HG03139 (cell line): ENCODE data around the gene HSP90AB1.
"Not testable (repeated sequence)": the region's sequence is repeated elsewhere in the genome, so short reads cannot be mapped to it uniquely, and the experiment has no call there.

Experiments used
- ATAC-seq: cut with Tn5 transposase; IDR thresholded peaks from one replicate; pipeline ENCODE4 v1.9.1; 2021; ENCODE audit not compliant: unreplicated experiment

The HSP90AB1 gene

DNA sequence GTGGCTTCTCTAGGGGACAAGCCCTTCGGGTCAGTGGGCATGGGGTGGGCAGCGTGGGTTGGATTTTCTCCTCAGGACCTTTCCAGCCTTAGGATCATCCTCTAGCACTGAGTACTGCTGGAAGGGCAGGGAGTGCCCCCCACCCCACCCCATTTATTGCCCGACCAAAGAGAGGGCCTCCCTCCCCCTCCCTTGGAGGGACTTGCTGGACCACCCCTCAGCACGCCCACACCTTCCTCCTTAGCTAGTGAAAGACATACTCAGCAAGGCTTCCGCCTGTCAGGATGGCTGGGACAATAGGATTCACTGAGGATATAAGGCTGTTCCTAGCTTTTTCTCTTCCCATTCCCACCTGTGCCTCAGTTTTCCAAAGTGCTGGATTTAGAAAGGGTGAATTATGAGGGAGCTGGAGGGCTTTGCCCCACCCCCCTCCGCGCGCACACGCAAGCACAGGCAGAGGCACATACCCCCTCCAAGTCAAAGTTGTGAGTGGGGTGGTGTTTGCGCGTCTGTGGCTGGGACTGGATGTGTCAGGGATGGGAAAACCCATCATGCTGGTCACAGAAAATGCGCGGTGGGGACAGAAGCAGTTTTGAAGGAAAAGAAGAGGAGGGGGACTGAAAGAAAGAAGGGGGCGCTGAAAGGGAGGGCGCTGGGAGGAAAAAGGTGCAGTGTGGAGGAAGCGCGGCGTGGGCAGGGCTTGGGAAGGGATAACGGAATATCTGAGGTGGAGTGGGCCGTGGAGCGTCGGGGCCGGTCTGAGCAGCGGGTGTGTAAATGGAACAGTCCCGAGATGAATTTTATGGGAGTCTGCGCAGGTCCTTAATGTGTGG lies 24.2 kb upstream of the HSP90AB1 start:
- ATAC-seq: no peak

DNA sequence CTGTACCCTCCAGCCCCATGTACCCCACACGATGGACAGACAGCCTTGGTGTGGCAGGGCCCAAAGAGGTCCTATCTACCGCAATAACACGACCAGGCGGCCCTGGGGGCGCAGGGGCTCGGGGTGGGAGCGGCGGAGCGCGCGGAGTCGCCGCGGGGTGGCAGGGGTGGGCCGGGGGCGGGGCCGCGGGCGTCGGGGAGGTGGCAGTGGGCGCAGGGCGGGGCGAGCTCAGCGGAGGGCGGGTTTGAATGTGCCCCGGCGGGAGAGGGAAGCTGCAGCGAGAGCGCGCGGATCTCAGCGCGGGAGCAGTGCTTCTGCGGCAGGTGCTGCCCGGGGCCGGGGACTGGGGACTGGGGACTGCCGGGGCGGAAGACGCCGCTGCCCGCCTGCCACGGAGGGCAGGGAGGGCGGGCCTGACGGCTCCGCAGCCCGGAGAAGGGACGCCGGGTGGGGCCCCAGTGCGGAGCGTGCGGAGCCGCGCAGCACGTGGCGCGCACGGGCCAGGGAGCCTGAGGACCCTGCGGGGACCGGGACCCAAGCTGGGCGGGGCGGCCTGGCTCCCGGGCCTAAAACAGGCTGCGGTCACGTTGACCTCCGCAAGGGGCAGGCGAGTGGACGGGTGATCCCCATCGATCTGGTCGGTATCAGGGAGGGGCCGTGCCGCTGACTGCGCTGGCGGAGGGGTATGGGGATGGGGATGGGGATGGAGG lies 23.4 kb upstream of the HSP90AB1 start, which contains the start of gene SLC29A1:
Gene SLC29A1, plus strand, starts transcription at position 277 of the 710 bp plus-strand sequence. CDS start 3,719 bp downstream, outside the sequence.
- no peak for ATAC-seq

DNA sequence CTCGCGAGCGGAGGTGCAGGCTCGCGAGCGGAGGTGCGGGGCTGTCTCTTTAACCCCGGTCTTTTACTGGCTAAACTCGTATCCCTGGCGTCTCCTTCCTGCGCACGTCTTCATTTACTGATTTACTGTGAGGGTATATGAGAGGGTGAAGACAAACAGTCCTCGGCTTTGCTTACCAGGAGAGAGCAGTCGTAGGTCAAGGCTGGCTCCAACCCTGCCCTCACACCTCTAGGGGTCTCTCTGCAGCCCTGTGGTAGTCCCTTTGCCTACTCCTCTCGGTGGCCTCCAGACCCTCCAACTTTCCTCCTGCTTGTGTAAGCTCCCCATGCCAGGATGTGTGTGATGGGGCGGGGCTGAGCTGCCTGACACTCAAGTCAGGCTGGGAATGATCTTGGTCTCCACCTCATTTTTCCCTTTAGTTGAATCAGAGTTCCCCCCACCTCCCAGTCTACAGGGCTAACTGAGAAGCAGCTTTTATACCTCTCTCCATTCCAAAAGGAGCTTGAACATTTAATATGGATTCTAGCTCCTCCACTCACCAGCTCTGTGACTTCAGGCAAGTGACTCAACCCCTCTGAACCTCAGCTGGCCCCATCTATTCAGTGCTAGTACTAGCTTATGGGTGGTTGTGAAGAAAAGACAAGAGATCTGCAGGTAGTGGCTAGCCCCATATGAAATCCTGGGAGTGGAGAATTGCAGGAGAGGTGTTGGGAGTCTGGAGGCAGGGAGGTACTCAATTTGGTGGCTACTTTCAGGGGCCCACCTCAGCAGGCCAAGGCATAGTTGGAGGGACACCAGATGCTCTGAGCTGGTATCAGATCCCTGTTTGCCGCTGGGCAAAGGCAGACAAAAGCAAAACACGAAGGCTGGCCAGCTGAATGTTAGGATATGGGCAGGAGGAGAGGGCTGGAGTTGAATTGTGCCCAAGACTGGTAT lies 22.6 kb upstream of the HSP90AB1 start:
- ATAC-seq: no peak

DNA sequence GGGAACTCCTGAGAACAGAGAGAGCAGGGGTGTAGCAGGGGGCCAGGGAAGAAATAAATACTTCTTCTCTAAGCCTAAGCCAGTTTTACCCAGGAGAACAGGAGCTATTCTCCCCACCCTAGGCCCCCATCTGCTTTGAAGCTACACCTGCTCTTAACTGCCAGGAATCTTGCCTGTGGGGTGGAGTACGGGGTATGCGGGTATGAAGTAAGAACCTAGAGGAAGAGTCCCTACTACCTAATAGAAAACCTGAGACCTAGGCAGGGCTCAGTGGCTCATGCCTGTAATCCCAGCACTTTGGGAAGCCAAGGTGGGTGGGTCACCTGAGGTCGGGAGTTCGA lies 22.0 kb upstream of the HSP90AB1 start:
- no peak for ATAC-seq

DNA sequence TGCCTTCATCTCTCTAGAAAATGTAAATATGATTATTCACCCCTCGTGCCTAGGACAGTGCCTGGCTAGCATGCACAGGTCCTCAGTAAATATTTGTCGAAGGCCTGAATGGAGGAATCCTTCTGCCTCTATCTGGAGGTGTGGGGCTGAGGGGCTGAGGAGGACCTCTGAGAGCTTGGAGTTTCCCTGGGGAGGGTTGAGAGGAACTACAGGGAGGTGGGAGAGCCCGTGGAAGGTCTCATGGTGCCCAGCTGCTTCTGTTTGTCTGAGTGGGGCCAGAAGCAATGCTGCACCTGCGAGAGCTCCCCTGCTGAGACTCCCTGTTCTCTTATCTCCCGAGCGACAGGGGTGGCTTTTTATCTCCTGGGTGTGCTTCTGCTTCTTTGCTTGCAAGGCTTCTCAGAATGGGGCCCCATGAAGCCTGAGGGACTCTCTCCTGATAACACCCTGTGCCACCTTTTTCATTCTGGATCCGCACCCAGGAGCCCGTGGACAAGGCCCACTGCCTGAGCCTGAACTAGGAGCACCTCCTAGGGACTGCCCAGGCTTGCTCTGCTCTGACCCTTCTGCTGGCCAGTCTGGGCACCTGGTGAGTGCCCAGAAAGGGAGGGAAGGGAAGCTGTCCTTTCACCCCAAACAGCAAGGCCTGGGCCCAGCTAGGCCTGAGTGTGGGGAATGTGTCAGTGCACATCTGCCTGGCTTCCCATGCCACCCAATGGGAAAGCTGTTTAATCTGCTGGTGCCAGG lies 21.1 kb upstream of the HSP90AB1 start:
- ATAC-seq: no peak

DNA sequence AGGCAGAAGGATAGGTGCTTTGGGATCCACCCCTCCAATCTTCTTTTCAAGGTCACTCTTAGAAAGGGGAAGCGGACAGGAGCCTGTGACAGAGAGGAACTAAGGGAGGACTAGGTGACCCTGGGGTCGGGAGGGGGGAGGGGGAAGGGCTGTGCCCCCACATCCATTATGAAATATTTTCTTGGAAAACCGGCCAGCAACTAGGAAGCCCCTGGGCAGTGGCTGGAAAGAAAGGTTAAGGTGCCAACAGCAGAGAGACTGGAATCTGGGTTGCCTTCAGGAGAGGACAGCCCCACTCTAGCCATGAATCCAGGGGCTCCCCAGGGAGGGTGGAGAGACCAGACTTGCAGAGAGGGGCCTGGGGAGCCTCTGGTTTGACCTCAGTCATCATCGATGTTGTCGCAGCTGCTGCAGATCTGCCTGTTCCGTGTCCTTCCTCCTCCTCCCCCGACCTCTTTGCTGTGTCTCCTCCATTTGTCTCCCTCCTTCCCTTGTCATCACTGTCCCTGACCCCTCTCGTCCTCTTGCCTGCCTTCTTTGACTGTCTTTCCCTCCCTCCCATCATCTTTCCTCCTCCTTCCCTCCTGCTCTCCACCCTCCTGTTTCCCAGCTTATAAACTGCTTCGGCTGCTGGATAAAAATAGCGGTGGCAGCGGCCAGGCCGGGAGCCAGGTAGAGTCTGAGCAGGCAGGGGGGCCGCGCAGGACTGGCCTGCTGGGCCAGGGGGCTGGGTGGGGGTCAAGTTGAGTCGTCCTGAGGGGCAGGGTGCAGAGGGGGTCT lies 20.3 kb upstream of the HSP90AB1 start:
- no peak for ATAC-seq

DNA sequence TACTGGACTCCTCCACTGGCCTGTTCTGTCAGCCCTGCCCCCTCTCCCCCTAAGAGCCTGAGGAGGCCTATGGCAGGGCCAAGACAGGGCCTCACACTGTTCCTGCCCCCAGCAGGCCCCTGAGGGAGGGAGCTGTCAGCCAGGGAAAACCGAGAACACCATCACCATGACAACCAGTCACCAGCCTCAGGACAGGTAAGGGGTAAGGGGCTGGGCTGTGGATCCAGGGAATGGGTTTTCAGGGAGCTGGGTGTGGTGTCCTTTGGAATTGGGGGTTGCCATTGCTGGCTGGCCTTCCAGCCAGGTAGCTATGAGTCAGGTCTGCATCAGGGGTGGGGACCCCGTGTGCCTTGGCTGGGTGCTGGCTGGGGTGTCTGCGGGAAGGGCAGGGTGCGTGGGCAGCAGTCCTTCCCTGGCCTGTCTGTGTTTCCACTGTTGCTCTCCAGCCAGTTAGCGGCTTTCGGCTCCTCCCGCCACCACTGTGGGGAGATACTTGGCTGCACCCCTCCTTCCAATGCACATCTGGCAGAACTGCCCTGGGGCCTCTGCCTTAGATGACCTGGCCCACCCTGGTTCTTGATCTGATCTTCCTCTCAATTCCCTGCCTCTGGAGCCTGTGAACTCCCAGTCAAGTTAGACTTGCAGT lies 19.6 kb upstream of the HSP90AB1 start:
- ATAC-seq: no peak

DNA sequence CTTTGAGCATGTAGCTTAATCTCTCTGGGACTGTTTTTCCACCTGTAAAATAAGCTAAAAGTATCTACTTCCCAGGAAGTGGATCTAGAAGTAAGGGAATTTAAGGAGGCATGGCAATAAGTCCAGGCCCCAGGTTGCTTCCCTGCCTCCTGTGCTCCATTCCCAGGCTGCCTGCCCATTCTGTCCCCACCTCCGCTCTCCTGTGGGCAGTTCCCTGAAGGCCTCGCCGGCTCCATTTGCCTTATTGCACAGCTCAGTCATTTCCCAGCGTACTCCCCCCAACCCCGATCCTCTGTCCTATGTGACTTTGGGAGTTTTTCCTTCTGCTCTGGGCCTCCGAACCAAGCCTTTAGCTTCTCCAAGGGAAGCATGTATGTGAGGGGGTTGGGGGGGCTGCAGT lies 18.9 kb upstream of the HSP90AB1 start:
- ATAC-seq: no peak

DNA sequence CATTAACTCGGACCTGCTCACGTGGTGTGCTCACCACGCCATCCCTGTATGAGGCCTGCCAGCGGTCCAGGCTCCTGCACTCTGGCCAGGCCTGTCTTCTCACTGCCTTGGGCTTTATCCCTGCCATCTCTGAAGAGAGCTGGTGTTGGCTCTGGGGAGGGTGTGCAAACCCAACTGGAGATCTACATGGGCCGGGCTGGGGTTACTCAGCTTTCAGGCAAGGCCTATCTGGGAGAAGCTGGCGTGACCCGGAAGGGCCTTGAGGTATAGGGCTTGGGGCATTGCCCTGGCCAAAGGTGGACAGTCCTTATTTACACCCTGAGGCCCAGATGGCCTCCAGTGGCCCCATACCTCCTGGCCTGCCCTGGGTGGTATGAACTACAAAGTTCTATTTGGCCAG lies 18.5 kb upstream of the HSP90AB1 start:
- no peak for ATAC-seq

DNA sequence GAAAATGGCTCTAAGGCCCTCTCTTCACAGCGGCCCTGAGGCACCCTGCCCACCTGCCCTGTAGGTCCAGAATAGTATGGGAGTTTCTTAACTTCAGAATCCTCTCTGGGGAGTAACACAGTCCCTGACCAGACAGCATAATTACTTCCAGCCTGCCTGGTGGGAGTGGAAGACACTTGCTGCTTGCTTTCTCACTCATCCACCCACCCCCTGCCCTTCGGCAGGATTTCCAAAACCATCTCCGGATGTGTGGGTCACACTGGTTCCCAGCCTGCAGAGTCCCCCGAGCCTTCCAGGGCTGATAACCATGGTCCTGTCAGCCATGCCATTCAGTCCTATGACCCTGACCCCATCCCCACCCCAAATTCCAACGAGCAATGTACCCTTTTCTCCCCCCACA lies 18.1 kb upstream of the HSP90AB1 start:
- no peak for ATAC-seq

DNA sequence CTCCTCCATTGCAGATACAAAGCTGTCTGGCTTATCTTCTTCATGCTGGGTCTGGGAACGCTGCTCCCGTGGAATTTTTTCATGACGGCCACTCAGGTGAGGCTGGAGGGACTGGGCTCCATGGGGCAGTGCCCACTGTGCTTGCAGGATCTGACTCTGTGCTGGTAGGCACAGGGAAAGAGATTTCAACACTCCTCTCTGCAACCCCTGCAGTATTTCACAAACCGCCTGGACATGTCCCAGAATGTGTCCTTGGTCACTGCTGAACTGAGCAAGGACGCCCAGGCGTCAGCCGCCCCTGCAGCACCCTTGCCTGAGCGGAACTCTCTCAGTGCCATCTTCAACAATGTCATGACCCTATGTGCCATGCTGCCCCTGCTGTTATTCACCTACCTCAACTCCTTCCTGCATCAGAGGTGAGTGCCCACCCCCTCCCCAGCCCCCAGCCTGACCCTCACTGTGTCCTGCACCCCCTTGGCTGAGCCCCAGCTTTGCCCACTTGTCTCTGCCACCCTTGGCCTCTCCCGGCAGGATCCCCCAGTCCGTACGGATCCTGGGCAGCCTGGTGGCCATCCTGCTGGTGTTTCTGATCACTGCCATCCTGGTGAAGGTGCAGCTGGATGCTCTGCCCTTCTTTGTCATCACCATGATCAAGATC lies 17.4 kb upstream of the HSP90AB1 start:
- ATAC-seq: no peak

DNA sequence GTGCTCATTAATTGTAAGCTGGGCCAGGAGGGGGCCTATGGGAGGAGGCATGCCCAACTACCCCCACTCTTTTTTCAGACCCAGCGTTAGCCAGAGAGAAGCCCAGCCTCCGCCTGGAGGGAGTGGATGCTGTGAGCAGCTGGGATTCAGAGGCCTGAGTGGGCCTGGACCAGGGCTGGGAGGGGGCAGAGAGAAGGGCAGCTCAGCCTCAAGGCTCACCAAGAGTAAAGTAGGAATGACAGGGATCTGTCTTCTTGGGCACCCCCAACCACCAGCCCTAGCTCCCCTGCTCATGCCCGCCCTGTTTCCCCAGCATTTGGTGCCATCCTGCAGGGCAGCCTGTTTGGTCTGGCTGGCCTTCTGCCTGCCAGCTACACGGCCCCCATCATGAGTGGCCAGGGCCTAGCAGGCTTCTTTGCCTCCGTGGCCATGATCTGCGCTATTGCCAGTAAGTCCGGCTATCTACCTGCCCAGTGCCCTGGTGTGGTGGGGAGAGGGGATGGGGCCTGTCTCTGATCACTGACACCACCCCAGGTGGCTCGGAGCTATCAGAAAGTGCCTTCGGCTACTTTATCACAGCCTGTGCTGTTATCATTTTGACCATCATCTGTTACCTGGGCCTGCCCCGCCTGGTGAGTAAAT lies 16.7 kb upstream of the HSP90AB1 start:
- ATAC-seq: no peak

DNA sequence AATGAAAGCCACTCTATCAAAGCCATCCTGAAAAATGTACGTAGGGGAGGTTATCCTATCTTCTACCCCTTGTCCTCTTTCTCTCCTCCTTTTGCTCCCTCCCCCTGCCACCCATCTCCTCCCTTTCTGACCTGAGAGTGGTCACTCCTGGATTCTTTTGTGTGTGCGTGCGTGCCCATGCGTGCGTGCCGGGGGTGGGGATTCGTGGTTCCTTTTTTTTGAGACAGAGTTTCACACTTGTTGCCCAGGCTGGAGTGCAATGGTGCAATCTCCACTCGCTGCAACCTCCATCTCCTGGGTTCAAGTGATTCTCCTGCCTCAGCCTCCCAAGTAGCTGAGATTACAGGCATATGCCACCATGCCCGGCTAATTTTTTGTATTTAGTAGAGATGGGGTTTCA lies 15.5 kb upstream of the HSP90AB1 start:
- not testable (repeated sequence) for ATAC-seq

DNA sequence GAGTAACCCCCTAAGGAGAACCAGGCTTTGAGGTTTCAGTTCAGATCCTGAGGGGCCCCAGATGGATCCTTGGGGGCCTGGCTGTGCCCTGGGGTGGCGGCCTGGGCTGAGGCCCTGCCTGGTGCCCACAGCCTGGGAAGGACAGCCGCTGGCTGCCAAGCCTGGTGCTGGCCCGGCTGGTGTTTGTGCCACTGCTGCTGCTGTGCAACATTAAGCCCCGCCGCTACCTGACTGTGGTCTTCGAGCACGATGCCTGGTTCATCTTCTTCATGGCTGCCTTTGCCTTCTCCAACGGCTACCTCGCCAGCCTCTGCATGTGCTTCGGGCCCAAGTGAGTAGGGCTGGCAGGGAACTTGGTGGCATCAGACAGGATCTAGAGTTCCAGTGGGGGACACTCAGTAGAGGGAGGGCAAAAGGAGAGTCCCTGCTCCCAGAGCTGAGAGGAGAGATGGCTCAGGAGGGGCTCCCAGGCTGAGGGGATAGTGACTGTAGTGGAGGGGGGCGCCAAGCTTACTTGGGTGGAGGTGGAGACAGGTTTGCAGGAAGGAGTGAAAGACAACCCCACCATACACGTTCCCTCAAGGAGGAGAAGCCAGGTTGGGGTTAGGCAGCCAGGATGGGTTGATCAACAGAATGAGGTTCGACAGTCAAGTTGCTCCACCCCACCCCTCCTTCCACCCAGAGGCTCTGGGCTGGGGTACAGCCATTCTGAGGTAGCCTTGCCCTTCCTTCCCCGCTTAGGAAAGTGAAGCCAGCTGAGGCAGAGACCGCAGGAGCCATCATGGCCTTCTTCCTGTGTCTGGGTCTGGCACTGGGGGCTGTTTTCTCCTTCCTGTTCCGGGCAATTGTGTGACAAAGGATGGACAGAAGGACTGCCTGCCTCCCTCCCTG lies 14.0 kb upstream of the HSP90AB1 start:
- no peak for ATAC-seq

DNA sequence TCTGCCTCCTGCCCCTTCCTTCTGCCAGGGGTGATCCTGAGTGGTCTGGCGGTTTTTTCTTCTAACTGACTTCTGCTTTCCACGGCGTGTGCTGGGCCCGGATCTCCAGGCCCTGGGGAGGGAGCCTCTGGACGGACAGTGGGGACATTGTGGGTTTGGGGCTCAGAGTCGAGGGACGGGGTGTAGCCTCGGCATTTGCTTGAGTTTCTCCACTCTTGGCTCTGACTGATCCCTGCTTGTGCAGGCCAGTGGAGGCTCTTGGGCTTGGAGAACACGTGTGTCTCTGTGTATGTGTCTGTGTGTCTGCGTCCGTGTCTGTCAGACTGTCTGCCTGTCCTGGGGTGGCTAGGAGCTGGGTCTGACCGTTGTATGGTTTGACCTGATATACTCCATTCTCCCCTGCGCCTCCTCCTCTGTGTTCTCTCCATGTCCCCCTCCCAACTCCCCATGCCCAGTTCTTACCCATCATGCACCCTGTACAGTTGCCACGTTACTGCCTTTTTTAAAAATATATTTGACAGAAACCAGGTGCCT lies 13.3 kb upstream of the HSP90AB1 start:
- ATAC-seq: no peak

DNA sequence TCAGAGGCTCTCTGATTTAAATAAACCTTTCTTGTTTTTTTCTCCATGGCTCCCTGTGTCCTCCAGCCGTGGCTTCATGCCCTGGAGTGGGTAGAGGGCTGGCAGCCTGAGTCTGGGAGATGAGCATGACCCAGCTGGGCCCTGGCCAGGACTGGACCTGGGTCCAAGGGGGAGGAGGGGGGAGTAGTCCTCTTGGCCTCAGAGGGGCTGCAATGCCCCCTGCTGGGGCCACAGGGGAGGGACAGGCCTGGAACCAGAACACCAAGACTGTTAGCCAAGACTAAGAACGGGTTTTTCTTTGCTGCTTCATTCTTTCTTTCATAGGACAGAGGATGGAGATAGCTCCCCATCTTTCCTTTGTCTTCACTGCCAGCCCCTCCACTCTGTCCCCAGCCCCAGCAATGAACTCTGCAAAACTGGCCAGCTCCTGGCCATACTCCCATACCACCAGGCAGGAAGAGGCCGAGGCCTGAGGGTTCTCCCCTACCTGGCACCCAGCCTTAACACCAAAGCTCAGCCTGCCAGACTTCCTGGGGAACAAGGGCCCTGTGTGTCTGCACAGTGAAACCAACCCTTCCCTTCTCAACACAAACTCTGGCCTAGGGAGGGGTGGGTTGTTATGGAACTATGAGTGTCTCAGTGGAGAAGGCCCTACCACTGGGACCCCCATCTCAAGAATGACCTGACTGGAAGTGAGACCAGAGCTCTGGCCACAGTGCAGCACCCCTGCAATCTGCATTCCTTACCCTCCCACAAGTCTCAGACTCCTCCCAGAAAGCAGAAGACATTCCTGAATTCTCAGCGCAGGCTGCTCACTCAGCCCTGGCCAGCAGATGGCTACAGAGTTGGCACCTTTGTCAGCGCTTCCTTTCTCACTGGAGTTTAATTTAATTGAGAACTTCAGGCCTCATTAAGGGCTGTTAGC lies 12.5 kb upstream of the HSP90AB1 start:
- no peak for ATAC-seq
